Astrocyte of the cerebellum (primary cell): ENCODE data around the gene PAQR4.

Experiments
- DNase-seq: peaks from one replicate; pipeline ENCODE4 v3.0.0-alpha.2; 2011; ENCODE audit warnings: low read depth
- H3K4me3 ChIP-seq: 2 replicates; pipeline ENCODE4 v1.5.1; 2011; ENCODE audit warnings: mild to moderate bottlenecking, low read depth, low read length, moderate library complexity
- in situ Hi-C: cut with HindIII; loops from 2 replicates; pipeline ENCODE4 v1.10.0; 2017; ENCODE audit warnings: low sequenced_read_pairs
- TF ChIP-seq, protein P1 (sequence below): IDR thresholded peaks from 2 replicates; pipeline ENCODE4 v1.5.1; 2012; ENCODE audit warnings: low read length, low read depth, moderate library complexity, mild to moderate bottlenecking; ENCODE audit errors: missing control alignments

The PAQR4 gene

GRCh38 chr16:2981177-2981898 is 12.2 kb downstream of the PAQR4 start:
- TF ChIP-seq, protein P1, sequence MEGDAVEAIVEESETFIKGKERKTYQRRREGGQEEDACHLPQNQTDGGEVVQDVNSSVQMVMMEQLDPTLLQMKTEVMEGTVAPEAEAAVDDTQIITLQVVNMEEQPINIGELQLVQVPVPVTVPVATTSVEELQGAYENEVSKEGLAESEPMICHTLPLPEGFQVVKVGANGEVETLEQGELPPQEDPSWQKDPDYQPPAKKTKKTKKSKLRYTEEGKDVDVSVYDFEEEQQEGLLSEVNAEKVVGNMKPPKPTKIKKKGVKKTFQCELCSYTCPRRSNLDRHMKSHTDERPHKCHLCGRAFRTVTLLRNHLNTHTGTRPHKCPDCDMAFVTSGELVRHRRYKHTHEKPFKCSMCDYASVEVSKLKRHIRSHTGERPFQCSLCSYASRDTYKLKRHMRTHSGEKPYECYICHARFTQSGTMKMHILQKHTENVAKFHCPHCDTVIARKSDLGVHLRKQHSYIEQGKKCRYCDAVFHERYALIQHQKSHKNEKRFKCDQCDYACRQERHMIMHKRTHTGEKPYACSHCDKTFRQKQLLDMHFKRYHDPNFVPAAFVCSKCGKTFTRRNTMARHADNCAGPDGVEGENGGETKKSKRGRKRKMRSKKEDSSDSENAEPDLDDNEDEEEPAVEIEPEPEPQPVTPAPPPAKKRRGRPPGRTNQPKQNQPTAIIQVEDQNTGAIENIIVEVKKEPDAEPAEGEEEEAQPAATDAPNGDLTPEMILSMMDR = no peak
- in situ Hi-C loops = no loop called here
- DNase-seq = no peak
- H3K4me3 ChIP-seq = peak overlapping the region; percentile 68

DNA sequence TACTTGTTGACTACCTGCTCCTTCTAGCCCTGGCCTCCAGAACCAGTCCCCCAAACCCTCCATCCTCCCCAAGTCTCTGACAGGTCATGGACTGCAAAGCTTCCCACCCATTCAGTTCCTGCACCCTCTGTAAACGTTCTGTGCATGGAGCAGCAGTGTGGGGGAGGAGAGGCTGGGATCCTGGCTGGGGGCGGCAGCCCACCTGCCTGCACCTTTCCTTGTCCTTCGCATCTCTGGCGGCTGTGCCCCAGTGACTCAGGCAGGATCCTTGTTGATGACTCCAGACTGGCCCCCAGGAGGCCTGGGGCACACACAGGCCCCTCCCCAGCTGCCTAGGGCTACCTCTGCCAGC is 12.7 kb downstream of the PAQR4 start:
- TF ChIP-seq, protein P1 = no peak
- DNase-seq = no peak
- in situ Hi-C loops = no loop called here
- H3K4me3 ChIP-seq = no peak overlapping the region

DNA sequence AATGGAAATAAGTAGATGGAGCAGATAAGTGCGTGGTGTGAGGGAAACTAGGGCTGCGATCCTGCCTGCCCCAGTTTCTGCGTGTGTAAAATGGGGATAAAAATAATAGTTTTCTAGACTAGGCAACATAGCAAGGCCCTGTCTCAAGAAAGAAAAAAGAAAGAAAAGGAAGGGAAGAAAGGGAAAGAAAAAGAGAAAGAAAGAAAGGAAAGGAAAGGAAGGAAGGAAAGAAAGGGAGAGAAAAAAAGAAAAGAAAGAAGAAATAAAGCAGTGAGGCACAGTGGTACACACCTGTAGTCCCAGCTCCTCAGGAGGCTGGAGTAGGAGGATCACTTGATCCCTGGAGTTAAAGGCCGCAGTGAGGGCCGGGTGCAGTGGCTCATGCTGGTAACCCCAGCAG is 13.3 kb downstream of the PAQR4 start:
- no peak overlapping the region for H3K4me3 ChIP-seq
- TF ChIP-seq, protein P1 = no peak
- in situ Hi-C loops = no loop called here
- DNase-seq = no peak

- H3K4me3 ChIP-seq = no peak overlapping the region
- TF ChIP-seq, protein P1 = peak; percentile 82
- peak; percentile 48 for DNase-seq
- in situ Hi-C loops = no loop called here
These were observed 14.6 kb downstream of the PAQR4 start for GRCh38 chr16:2983706-2984136.

DNA sequence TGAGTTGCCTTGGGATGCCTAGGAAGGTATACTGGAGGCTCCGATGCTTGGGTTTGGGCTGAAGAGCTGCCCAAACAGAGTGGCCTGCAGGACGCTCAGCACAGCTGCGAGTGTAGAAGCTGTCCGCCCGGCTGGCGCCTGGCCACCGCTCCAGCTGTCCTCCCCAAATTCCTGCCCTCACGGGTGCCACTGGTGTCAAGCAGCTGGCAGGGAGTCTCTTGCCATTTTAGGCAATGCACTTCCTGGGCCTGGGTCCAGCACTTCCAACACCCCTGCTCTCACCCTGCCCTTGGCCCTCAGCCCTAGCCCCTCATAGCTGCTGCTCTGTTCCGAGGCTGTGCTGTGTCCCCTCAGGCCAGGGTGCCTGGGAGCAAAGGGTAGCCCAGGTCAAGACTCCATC is 16.3 kb downstream of the PAQR4 start:
- DNase-seq = no peak
- H3K4me3 ChIP-seq = no peak overlapping the region
- TF ChIP-seq, protein P1 = no peak
- in situ Hi-C loops = no loop called here

- TF ChIP-seq, protein P1 = no peak
- no peak for DNase-seq
- no peak overlapping the region for H3K4me3 ChIP-seq
- in situ Hi-C loops = no loop called here
These were observed 16.8 kb downstream of the PAQR4 start for GRCh38 chr16:2985893-2986355.
